T-helper 22 cell (primary cell): Measurements from ENCODE around the gene CLEC16A.

Source experiments
- DNase-seq: peaks from one replicate; pipeline ENCODE4 v3.0.0-alpha.2; 2020; ENCODE audit warnings: low read depth

The CLEC16A gene

DNA sequence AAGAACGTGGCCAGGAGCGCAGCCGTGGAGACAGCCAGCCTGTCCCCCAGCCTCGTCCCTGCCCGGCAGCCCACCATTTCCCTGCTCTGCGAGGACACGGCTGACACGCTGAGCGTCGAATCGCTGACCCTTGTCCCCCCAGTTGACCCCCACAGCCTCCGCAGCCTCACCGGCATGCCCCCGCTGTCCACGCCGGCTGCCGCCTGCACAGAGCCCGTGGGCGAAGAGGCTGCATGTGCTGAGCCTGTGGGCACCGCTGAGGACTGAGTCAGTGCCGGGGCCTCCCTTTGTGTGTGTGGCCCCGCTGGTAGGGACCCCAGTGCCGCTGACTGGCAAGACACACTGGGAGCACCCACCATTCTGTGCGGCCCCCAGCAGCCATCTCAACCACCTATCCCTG, 234.1 kb downstream of the CLEC16A start:
- no peak for DNase-seq

DNA sequence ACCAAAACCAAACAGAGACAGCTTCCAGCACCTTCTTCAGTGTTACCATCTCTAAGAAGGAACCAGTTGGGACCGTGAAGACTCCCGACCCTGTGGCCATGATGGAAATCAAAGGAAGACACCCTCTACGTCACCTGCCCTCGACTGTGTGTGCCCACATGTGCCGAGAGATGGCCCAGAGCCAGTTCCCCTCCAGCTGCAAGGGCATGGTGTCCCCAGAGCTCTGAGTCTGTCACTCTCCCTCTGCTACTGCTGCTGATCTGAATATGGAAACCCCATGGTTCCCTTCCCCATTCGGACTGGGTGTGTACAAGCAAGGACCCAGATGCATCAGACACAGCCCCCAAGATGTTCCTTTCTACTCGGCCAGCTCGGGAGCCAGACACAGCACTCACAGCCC, 235.2 kb downstream of the CLEC16A start:
- DNase-seq = no peak

DNA sequence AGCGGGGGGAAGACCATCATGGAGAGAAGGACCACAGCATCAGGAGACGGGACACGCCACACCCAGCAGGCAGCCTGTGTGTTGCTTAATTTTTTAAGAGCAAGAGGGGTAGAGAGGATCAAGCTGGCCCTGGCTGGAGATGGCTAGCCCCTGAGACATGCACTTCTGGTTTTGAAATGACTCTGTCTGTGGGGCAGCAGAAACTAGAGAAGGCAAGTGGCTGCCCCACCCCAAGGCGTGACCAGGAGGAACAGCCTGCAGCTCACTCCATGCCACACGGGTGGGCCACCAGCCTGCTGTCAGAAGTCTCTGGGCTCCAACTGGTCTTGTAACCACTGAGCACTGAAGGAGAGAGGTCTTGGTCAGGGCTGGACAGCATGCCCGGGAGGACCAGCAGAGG, 236.1 kb downstream of the CLEC16A start:
- no peak for DNase-seq

DNA sequence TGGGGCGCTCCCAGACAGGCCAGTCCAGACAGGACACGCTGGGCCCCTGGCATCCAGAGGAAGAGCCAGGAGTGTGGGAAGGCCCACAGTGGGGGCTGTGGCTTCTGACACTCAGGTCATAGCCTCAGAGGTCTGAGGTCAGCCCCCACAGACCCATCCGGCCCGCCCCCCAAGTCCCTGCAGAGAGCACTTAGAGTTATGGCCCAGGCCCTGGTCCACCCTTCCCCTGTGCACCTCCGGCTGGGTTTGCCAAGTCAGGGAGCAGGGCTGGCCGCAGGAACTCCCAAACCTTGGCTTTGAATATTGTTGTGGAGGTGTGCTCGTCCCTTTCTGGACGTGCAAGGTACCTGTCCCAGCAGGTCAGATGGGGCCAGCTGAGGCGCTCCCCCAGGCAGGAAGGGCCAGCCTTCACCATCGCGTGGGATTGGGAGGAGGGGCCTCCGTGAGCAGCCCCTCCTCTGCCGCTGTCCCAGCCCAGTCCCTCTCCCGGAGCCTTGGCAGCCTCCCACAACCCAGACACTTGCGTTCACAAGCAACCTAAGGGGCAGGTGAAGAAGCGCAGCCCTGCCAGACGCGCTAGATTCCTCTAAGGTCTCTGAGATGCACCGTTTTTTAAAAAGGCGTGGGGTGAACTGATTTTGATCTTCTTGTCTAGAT, 237.0 kb downstream of the CLEC16A start:
- DNase-seq = no peak

DNA sequence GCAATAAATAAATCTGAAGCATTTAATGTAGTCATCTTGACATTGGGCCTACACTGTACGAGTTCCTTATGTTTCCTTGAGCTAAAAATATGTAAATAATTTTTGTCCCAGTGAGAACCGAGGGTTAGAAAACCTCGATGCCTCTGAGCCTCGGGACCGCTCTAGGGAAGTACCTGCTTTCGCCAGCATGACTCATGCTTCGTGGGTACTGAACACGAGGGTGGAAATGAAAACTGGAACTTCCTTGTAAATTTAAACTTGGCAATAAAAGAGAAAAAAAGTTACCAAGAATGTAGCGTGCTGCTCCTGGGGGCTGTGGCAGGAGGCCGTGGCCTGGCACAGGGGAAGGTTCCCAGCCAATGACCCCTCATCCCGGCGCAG, 237.5 kb downstream of the CLEC16A start:
- no peak for DNase-seq

DNA sequence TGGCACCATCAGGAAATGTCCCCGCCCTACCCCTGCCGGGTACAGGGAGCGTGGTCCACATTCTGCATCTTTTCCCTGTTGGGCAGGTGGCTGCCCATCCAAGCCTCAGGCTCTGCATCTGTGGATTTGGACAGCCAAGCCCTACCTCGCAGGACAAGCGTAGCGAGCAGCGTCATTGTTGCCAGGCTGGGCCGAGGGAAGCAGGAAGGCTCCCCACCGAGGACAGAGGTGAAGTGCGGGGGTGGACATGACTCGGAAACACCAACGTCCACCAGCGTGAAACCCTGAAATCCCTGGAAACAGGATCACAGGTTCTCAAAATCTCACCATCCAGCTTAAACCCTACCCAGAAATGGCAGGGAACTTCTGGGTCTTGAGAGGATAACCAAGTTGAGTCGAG, 238.0 kb downstream of the CLEC16A start:
- no peak for DNase-seq

DNA sequence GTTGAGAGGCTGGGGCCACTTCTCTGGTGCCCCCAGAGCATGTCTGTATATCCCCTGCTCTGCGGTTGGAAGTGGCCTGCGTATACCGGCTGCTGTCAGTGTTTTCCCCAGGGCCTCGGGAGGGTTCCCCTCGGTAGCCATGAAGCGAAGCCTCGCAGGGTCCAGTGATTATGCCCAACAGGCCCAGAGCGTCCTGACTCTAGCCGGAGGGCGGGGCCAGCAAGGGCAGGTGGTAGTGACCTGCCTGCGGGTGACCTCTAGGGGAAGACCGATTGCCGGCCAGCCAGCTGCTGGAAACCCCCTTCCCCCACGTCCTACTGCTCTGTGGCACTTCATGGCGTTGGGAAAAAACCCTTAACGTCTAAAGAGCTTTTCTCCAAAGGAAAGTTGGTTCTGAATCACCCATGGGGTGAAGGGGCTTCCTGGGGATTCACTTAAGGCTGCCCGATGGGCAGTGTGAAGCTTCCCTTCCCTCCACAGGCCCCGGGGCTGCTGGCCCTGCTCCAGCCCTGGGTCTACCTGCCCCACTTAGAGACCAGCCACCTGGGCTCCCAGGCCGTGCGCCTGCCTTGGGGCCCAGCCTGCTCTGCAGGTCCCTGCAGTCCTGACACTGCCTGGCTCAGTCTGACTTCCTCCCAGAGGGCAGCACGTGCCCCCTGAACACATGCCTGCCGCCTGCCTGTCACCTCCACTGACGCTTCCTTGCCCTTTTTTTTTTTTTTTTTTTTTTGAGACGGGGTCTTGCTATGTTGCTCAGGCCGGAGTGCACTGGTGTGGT, 238.9 kb downstream of the CLEC16A start:
- no peak for DNase-seq

DNA sequence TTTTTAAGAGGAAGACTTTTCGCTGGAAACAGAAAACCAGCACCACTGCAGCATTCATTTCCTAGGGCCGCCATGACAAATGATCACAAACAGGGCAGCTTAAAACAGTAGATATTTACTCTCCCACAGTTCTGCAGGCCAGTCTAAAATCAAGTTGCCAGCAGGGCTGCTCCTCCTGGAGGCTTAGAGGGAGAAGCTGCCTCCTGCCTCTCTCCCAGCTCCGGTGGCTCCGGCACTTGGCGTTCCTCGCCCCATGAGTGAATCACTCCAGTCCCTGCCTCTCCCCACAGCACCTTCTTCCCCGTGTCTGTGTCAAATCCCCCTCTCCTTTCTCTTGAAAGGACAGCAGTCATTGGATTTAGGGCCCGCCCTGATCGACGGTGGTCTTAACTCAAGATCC, 239.6 kb downstream of the CLEC16A start:
- no peak for DNase-seq

DNA sequence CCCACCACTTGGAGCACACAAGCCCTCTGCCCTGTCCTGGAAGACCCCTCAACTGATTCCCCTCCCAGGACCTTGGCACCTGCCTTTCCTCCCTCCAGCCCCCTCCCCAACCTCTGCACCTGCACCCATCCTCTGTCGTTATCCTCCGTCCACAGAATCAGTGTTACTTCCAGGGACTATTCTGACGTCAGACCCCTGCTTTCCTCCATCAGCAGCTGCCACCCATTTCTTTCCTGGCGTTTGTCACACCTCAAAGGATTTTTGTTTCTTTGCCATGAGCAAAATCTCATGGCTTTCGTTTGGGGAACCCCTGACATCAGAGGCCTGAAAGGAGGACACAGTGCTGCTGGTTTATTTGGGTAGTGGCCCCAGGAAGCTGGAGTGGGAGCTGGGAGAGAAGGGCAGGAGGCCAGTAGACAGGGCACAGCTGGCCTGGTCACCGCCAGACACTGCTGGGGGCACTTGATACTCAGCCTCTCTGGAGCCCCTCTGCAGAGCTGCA, 243.2 kb downstream of the CLEC16A start:
- no peak for DNase-seq

DNA sequence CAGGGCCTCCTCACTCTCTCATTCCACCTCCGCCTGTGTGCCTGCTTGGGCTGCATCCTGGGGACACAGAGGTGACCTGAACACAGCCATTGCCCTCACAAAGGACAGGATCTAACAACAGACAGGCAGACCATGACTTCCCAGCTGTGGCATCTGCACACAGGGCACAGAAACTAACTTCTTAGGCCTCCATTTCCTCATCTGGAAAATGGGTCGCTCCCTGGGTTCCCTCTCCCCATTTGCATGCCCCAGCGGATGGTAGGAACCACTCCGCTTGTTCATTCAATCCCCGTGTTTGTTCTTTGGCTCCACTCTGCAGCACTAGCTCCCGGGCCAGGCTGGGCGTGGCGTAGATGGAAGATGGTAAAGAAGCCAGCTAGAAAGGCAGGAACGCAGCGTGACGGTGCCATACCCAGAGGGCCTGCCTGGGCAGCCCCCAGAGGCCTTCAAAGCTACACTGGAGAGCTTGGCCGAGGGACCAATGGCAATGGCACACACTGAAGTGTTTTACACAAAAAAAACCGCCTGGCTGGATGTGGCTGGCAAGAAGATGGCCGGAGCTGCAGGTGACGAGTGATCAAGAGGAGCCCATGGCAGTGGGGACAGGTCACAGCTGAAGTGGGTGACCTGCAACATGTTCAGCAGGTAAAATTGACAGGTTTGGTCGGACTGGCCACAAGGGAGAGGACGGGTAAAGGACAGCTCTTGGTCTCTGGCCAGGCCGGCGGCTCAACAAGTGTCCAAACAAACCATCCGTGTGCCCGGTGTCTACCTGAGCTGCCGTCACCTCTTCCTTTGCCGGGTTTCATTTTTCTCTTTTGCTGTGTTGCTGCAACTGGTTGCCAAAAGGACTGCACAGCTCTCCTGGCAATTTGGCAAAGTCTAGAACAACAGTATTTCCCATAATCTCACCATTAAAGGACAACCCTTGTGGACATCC, 244.7 kb downstream of the CLEC16A start:
- no peak for DNase-seq

DNA sequence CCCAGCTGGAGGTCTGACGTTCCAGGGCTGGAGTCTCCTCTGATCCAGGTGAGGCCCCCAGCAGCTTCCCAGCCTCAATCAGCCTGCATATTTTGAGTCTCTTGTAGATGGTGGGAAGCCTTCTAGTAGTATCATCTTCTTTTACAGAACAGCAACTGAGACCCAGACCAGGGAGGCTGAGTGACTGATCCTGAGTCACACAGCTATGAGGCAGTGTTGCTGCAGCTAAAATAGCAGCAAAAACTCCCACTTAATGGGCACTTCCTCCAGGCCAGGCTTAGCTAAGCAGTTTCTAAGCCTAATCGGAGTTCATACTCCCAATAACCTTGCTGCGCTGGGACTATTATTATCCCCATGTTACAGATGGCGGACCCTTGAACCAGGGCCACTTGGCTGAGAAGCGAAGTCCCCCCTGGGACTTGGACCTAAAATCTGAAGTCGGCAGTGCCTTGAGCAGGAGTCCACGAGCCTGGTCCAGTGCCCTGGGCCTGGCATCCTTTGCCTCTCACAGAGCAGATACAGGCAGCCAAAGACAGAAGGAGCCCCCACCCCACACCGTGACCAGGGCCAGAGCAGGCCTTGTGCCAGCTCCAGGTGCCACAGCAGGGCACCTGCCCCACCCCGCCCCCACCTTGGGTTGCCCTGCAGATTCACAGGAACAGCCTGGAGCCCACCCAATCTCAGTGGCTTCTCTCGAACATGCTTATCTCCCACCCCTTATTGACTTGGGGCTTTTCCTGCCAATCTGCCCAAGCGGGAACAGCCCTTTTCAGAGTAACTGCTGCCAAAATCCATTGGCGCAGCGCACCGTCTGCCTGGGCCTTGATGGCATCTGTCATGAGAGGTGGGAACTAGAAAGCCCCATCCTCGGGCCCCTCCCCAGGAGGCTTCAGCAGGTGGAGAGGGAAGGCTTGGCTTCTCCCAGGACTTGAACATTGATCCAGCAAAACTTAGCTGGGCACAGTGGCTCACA, 246.5 kb downstream of the CLEC16A start:
- no peak for DNase-seq

DNA sequence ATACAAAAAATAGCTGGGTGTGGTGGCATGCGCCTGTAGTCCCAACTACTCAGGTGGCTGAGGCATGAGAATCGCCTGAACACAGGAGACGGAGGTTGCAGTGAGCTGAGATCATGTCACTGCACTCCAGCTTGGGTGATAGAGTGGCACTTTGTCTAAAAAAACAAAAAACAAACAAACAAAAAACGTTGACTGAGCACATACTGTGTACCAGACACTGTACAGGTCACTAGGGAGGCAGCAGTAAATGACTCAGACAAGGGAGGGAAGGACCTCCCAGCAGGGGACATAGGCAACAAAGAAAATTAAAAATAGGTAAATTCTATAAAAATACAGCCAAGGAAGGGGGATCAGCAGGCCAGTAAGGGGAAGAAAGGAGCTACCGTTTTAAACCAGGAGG, 247.3 kb downstream of the CLEC16A start:
- no peak for DNase-seq

DNA sequence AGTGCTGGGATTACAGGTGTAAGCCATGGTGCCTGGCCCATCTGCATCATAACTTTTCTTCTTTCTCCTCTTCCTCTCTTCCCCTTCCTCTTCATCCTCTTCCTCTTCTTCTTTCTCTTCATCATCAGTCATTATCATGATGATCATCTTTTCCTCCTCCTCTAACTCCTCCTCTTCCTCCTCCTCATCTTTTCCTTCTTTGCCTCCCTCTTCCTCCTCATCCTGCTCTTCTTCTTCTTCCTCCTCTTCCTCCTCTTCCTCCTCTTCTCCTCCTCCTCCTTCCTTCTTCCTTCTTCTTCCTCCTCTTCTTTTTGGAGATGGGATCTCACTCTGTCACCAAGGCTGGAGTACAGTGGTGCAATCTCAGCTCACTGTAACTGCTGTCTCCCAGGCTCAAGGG, 249.1 kb downstream of the CLEC16A start:
- DNase-seq = no peak

DNA sequence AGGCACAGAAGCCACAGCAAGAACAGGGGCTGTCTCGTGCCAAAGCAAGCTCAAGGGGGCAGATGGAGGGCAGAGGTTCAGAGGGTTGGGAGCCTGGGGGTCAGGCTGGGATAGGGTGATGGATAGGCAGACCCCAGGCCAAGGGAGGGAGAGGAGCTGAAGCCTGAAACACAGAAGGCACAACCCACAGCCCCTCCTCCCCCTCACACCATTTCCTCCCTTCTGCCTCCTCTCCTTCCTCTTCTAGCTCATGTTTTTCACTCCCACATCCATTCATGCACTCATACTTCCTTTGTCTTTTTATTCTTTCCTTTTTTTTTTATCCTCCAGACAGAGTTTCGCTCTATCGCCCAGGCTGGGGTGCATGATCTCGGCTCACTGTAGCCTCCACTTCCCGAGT, 250.5 kb downstream of the CLEC16A start:
- DNase-seq = no peak

DNA sequence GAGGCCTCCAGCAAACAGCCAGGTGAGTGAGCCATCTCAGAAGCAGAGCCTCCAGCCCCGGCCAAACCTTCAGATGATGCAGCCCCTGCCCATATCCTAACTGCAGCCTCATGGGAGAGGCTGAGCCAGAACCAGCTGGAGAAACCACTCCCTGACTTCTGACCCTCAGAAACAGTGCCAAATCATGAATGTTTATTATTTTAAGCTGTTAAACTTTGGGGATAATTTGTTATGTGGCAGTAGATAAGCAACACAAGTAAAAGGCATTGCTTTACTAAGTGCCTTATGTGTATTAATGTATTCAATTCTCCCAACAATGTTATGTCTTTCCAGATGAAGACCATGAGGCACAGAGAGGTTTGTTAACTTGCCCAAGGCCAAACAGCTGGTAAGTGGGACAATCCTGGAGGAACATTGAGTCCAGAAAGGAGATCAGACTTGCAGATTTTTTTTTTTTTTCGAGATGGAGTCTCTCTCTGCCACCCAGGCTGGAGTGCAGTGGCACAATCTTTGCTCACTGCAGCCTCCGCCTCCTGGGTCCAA, 252.0 kb downstream of the CLEC16A start:
- no peak for DNase-seq

DNA sequence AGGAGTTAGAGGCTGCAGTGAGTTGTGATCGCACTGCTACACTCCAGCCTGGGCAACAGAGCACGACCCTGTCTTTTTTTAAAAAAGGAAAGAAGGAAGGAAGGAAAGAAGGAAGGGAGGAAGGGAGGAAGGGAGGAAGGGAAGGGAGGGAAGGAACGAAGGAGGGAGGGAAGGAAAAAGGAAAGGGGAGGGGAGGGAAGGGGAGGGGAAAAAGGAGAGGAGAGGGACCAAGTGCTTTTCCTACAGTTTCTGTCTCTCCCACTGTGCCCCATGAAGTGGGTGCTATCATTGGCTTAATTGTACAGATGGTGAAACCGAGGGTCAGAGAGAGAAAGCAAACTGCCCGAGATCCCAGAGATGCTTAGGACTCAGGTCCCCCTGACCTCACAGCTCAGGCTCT, 254.0 kb downstream of the CLEC16A start:
- DNase-seq = no peak

DNA sequence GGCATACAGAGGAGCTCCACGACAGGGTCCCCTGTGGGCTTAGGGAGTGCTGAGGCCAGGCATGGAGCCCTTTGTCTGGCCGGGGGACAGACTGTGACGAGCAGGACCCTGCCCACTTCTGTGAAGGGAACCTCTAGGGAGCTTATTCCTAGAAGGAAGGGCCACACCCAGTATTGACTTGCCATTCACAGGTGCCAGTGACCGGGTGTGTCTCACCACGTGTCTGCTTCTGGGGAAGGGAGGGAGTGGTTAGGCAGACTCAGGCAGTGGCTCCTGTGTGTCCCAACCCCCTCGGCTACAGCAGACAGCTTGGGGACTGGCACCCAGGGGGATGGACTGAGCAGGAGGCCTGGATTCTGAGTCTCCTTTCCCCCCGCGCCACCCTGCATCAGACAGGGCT, 254.5 kb downstream of the CLEC16A start:
- no peak for DNase-seq

DNA sequence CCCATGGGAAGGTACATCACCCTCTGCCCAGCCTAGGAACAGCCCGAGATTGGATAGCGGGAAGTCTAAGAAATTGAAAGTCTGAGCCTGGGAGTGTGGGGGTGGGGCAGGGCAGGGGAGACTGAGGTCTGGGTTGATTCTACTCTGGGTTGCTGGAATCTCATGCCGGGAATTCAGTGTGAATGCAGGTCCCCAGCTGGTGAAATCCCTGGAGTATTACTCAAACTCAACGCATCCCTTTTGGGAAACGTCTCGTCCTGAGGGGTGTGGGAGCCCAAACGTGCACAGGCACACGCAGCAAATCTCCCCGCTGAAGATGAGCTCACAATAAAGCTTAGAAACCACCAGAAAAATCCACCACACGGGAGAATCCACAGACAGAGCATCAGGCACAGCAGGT, 256.2 kb downstream of the CLEC16A start:
- DNase-seq = no peak

DNA sequence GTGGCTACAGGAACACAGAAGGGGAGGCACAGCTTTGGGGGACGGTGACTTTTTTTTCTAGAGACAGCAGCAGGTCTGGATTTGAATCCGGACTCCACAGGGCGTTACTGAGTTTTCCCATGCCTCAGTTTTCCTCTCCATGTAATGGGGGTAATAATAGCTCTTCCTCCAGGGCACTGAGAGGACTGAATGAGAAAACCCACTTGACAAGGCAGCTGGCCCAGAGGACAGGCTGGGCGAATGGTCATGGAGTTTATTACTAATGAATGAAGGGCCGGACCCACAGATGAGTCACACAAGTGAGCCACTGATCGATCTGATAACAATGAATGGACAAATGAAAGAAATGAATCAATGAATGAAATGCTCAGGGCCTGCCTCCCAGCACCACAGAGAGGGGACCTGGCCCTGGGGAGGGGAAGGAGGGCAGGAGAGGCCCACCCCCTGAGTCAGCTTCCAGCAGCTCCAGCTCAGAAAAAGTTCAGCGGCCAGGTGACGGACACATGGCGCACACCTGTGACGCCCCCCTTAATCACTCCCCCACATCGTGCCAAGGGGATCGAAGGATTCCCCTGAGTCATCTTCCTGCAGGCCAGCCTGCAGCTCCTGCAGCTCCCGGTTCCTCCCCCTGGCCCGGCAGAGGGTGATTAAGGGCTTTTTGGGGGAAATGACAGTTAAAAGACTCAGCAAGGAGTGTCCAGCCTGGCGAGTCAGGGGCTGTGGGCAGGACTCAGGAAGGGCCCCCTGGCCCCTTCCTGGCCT, 257.3 kb downstream of the CLEC16A start:
- DNase-seq = no peak
